Measurements from ENCODE around the gene COL13A1. TPM values are rescaled to one million over a fixed set of nuclear protein-coding genes. Genes with fewer than 3 reads are reported as not detected.
A peak's percentile ranks its signal among the peaks of the same experiment; 100 is the strongest.

COL13A1 gene
- 13.0 TPM for total RNA-seq

GRCh38 chr10:69801434-69802315 lies at the start of gene COL13A1:
COL13A1 (plus strand) TSS chr10:69801906; CDS start chr10:69802424, 518 bp downstream.
- H3K9ac ChIP-seq (ENCODE audit: low read depth in 1 of 3, low read length in 3 of 3) = peak within 1 kb of the TSS; percentile 84 to 90 (median 88)
- peaks cover 6 to 33% (median 25%) of the 10 kb centered on the region in 3 donors for H3K4me1 ChIP-seq (ENCODE audit: control insufficient read depth in 3 of 3, insufficient read depth in 3 of 3, low read length in 3 of 3)
- H3K27ac ChIP-seq (ENCODE audit: low read depth, low read length) = peak within 1 kb of the TSS; percentile 72
- H3K36me3 ChIP-seq (ENCODE audit: control insufficient read depth in 3 of 3, insufficient read depth in 3 of 3, low read length in 3 of 3) = no peaks in the 10 kb centered on the region
- H3K4me3 ChIP-seq (ENCODE audit: low read length in 3 of 3) = peak within 1 kb of the TSS; percentile 75 to 81 (median 77)
- H3K27me3 ChIP-seq (ENCODE audit: control insufficient read depth in 3 of 3, insufficient read depth in 3 of 3, low read length in 3 of 3) = peaks cover 3 to 11% (median 9%) of the 10 kb centered on the region in 3 donors
- H3K9me3 ChIP-seq (ENCODE audit: control insufficient read depth in 3 of 3, low read length in 3 of 3) = no peaks in the 10 kb centered on the region

GRCh38 chr10:69752479-69752878 lies 49.2 kb upstream of the COL13A1 start:
- H3K4me3 ChIP-seq (ENCODE audit: low read length in 3 of 3) = no peak overlapping the region
- H3K4me1 ChIP-seq (ENCODE audit: control insufficient read depth in 3 of 3, insufficient read depth in 3 of 3, low read length in 3 of 3) = peaks cover 0 to 10% (median 9%) of the 10 kb centered on the region in 3 donors
- H3K9me3 ChIP-seq (ENCODE audit: control insufficient read depth in 3 of 3, low read length in 3 of 3) = no peaks in the 10 kb centered on the region
- H3K9ac ChIP-seq (ENCODE audit: low read depth in 1 of 3, low read length in 3 of 3) = no peak overlapping the region
- no peaks in the 10 kb centered on the region for H3K36me3 ChIP-seq (ENCODE audit: control insufficient read depth in 3 of 3, insufficient read depth in 3 of 3, low read length in 3 of 3)
- peaks cover 0 to 13% (median 5%) of the 10 kb centered on the region in 3 donors for H3K27me3 ChIP-seq (ENCODE audit: control insufficient read depth in 3 of 3, insufficient read depth in 3 of 3, low read length in 3 of 3)
- H3K27ac ChIP-seq (ENCODE audit: low read depth, low read length) = no peak overlapping the region

- no peaks in the 10 kb centered on the region for H3K36me3 ChIP-seq (ENCODE audit: control insufficient read depth in 3 of 3, insufficient read depth in 3 of 3, low read length in 3 of 3)
- no peak overlapping the region for H3K9ac ChIP-seq (ENCODE audit: low read depth in 1 of 3, low read length in 3 of 3)
- peaks cover 0 to 4% (median 0%) of the 10 kb centered on the region in 3 donors for H3K4me1 ChIP-seq (ENCODE audit: control insufficient read depth in 3 of 3, insufficient read depth in 3 of 3, low read length in 3 of 3)
- no peak overlapping the region for H3K27ac ChIP-seq (ENCODE audit: low read depth, low read length)
- peaks cover 0 to 11% (median 5%) of the 10 kb centered on the region in 3 donors for H3K27me3 ChIP-seq (ENCODE audit: control insufficient read depth in 3 of 3, insufficient read depth in 3 of 3, low read length in 3 of 3)
- no peak overlapping the region for H3K4me3 ChIP-seq (ENCODE audit: low read length in 3 of 3)
- H3K9me3 ChIP-seq (ENCODE audit: control insufficient read depth in 3 of 3, low read length in 3 of 3) = no peaks in the 10 kb centered on the region
Observed at GRCh38 chr10:69756279-69756678, 45.4 kb upstream of the COL13A1 start.

GRCh38 chr10:69757206-69757552 lies 44.5 kb upstream of the COL13A1 start:
- Histone ChIP-seq H3K4me3 (ENCODE audit: low read length in 3 of 3) (no peak overlapping the region), H3K27me3 (ENCODE audit: control insufficient read depth in 3 of 3, insufficient read depth in 3 of 3, low read length in 3 of 3) (peaks cover 0 to 9% (median 9%) of the 10 kb centered on the region in 3 donors), H3K36me3 (ENCODE audit: control insufficient read depth in 3 of 3, insufficient read depth in 3 of 3, low read length in 3 of 3) (no peaks in the 10 kb centered on the region), H3K9me3 (ENCODE audit: control insufficient read depth in 3 of 3, low read length in 3 of 3) (no peaks in the 10 kb centered on the region), H3K4me1 (ENCODE audit: control insufficient read depth in 3 of 3, insufficient read depth in 3 of 3, low read length in 3 of 3) (peaks cover 0 to 4% (median 0%) of the 10 kb centered on the region in 3 donors), H3K9ac (ENCODE audit: low read depth in 1 of 3, low read length in 3 of 3) (no peak overlapping the region), H3K27ac (ENCODE audit: low read depth, low read length) (no peak overlapping the region)

- H3K36me3 ChIP-seq (ENCODE audit: control insufficient read depth in 3 of 3, insufficient read depth in 3 of 3, low read length in 3 of 3) = no peaks in the 10 kb centered on the region
- H3K27ac ChIP-seq (ENCODE audit: low read depth, low read length) = no peak overlapping the region
- no peak overlapping the region for H3K9ac ChIP-seq (ENCODE audit: low read depth in 1 of 3, low read length in 3 of 3)
- no peaks in the 10 kb centered on the region for H3K9me3 ChIP-seq (ENCODE audit: control insufficient read depth in 3 of 3, low read length in 3 of 3)
- H3K27me3 ChIP-seq (ENCODE audit: control insufficient read depth in 3 of 3, insufficient read depth in 3 of 3, low read length in 3 of 3) = peaks cover 0 to 9% (median 8%) of the 10 kb centered on the region in 3 donors
- no peak overlapping the region for H3K4me3 ChIP-seq (ENCODE audit: low read length in 3 of 3)
- peaks cover 0 to 4% (median 0%) of the 10 kb centered on the region in 3 donors for H3K4me1 ChIP-seq (ENCODE audit: control insufficient read depth in 3 of 3, insufficient read depth in 3 of 3, low read length in 3 of 3)
Observed at GRCh38 chr10:69757553-69758309, 44.0 kb upstream of the COL13A1 start.

DNA sequence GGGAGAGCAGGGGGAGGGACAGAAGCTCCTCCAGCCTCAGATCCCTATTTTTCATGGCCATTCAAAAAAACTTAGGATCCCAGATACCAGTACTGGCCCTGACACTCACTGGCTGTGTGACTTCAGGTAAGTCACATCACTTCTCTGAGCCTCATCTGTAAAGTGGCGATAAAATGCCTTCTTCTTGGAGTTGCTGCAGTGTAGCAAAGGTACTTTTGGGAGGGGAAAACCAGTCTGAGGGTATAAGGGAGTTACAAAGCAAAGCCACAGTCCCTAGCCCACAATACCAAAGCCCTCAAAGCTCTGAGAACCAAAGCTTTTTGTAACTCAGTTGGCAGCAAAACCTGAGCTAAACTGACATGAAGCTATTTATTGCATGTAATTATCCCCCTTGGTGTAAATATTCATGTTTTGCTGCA lies 43.4 kb upstream of the COL13A1 start:
- H3K27me3 ChIP-seq (ENCODE audit: control insufficient read depth in 3 of 3, insufficient read depth in 3 of 3, low read length in 3 of 3) = peaks cover 0 to 8% (median 6%) of the 10 kb centered on the region in 3 donors
- no peak overlapping the region for H3K4me3 ChIP-seq (ENCODE audit: low read length in 3 of 3)
- no peaks in the 10 kb centered on the region for H3K36me3 ChIP-seq (ENCODE audit: control insufficient read depth in 3 of 3, insufficient read depth in 3 of 3, low read length in 3 of 3)
- no peaks in the 10 kb centered on the region for H3K9me3 ChIP-seq (ENCODE audit: control insufficient read depth in 3 of 3, low read length in 3 of 3)
- peaks cover 0 to 4% (median 0%) of the 10 kb centered on the region in 3 donors for H3K4me1 ChIP-seq (ENCODE audit: control insufficient read depth in 3 of 3, insufficient read depth in 3 of 3, low read length in 3 of 3)
- H3K9ac ChIP-seq (ENCODE audit: low read depth in 1 of 3, low read length in 3 of 3) = no peak overlapping the region
- H3K27ac ChIP-seq (ENCODE audit: low read depth, low read length) = no peak overlapping the region

GRCh38 chr10:69759641-69760040 lies 42.1 kb upstream of the COL13A1 start:
- Histone ChIP-seq H3K4me1 (ENCODE audit: control insufficient read depth in 3 of 3, insufficient read depth in 3 of 3, low read length in 3 of 3) (peaks cover 0 to 4% (median 0%) of the 10 kb centered on the region in 3 donors), H3K27ac (ENCODE audit: low read depth, low read length) (no peak overlapping the region), H3K4me3 (ENCODE audit: low read length in 3 of 3) (no peak overlapping the region), H3K9ac (ENCODE audit: low read depth in 1 of 3, low read length in 3 of 3) (no peak overlapping the region), H3K27me3 (ENCODE audit: control insufficient read depth in 3 of 3, insufficient read depth in 3 of 3, low read length in 3 of 3) (peaks cover 0 to 8% (median 6%) of the 10 kb centered on the region in 3 donors), H3K9me3 (ENCODE audit: control insufficient read depth in 3 of 3, low read length in 3 of 3) (no peaks in the 10 kb centered on the region), H3K36me3 (ENCODE audit: control insufficient read depth in 3 of 3, insufficient read depth in 3 of 3, low read length in 3 of 3) (no peaks in the 10 kb centered on the region)

DNA sequence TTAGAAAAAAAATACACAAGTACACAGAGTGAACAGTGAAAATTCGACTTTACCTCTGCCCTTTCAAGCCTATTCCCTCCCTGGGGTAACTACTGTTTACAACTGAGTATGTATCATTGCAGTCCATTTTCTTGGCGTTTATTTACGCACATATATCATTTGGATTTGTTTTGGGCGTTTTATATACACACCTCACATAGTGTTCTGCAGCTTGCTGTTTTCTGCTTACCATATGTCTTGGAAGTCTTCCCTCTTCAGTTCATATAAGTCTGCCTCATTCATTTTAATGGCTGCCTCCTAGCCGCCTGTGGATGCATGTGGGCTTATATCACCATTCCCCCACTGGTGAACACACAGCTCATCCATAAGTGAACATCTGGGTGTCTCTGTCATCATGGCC lies 41.6 kb upstream of the COL13A1 start:
- Histone ChIP-seq H3K27me3 (ENCODE audit: control insufficient read depth in 3 of 3, insufficient read depth in 3 of 3, low read length in 3 of 3) (peaks cover 0 to 8% (median 6%) of the 10 kb centered on the region in 3 donors), H3K4me3 (ENCODE audit: low read length in 3 of 3) (no peak overlapping the region), H3K9ac (ENCODE audit: low read depth in 1 of 3, low read length in 3 of 3) (no peak overlapping the region), H3K27ac (ENCODE audit: low read depth, low read length) (no peak overlapping the region), H3K4me1 (ENCODE audit: control insufficient read depth in 3 of 3, insufficient read depth in 3 of 3, low read length in 3 of 3) (peaks cover 0 to 4% (median 0%) of the 10 kb centered on the region in 3 donors), H3K36me3 (ENCODE audit: control insufficient read depth in 3 of 3, insufficient read depth in 3 of 3, low read length in 3 of 3) (no peaks in the 10 kb centered on the region), H3K9me3 (ENCODE audit: control insufficient read depth in 3 of 3, low read length in 3 of 3) (no peaks in the 10 kb centered on the region)

DNA sequence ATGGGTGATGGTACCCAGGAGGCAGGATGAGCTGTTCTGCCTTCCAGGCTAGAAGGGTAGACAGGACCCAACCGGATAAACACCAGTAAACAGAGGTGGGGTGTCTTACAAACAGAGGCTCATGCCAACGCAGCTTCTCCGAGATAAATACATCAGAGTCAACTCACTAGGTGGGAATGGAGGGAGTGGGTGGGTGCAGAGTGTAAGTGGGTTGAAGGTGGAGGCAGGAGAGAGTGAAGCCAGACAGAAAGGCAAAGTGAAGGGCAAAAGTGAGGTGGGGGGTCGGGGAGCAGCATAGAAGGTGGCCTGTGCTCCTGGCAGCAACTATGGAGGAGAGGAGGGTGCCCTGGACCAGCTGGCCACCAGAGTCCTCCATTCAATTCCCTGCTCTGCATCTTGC lies 40.4 kb upstream of the COL13A1 start:
- no peaks in the 10 kb centered on the region for H3K36me3 ChIP-seq (ENCODE audit: control insufficient read depth in 3 of 3, insufficient read depth in 3 of 3, low read length in 3 of 3)
- no peak overlapping the region for H3K27ac ChIP-seq (ENCODE audit: low read depth, low read length)
- H3K27me3 ChIP-seq (ENCODE audit: control insufficient read depth in 3 of 3, insufficient read depth in 3 of 3, low read length in 3 of 3) = peaks cover 0 to 8% (median 6%) of the 10 kb centered on the region in 3 donors
- H3K4me3 ChIP-seq (ENCODE audit: low read length in 3 of 3) = no peak overlapping the region
- no peaks in the 10 kb centered on the region for H3K9me3 ChIP-seq (ENCODE audit: control insufficient read depth in 3 of 3, low read length in 3 of 3)
- H3K9ac ChIP-seq (ENCODE audit: low read depth in 1 of 3, low read length in 3 of 3) = no peak overlapping the region
- H3K4me1 ChIP-seq (ENCODE audit: control insufficient read depth in 3 of 3, insufficient read depth in 3 of 3, low read length in 3 of 3) = peaks cover 0 to 4% (median 0%) of the 10 kb centered on the region in 3 donors
